ENCODE measurements around the gene RER1. TPM values are rescaled to one million over a fixed set of nuclear protein-coding genes. Genes with fewer than 3 reads are reported as not detected.
"Not testable (repeated sequence)": the region's sequence is repeated elsewhere in the genome, so short reads cannot be mapped to it uniquely, and the experiment has no call there.

RER1 gene
- polyA plus RNA-seq, 1 donor from 2014 or later = 58.7 TPM

DNA sequence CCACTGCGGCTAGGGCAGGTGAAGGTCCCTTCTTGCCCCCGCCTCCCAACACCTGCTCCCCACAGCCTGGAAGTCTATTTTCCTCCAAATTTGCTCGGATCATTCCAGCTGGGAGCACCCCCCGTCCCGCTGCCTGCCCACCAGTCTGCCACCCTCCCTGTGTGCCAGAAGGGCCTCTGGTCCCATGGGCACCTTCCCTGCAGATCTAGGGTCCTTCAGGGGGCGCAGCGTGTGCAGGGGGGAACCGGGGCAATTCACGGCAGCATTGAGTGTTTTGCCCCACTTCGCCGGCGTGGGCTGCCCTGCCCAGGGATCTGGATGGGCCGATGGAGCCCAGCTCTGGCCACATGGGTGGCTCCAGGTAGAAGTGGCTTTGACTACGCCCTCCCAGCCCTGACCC, 47.0 kb downstream of the RER1 start:
- no peak overlapping the region for H2AFZ ChIP-seq (ENCODE audit: low read depth, low read length)
- no peak overlapping the region for H3K27ac ChIP-seq (ENCODE audit: low read length)
- H3K9me2 ChIP-seq (ENCODE audit: insufficient read depth, low read length) = no peaks in the 10 kb centered on the region
- H3K79me2 ChIP-seq (replicated peaks; ENCODE audit: insufficient read depth, low read length) = no peaks in the 10 kb centered on the region
- no peaks in the 10 kb centered on the region for H3F3A ChIP-seq (ENCODE audit: insufficient read depth, low read length, poor library complexity, severe bottlenecking)
- no peak overlapping the region for H3K9ac ChIP-seq (ENCODE audit: low read length)
- no peaks in the 10 kb centered on the region for H4K20me1 ChIP-seq (ENCODE audit: insufficient read depth)
- H3K4me3 ChIP-seq (ENCODE audit: low read length) = no peak overlapping the region
- H3K9me3 ChIP-seq (ENCODE audit: low read length) = no peaks in the 10 kb centered on the region
- H3K36me3 ChIP-seq (ENCODE audit: insufficient read depth, low read length) = no peaks in the 10 kb centered on the region
- TF ChIP-seq EZH2 (IDR thresholded peaks at IDR 0.05; ENCODE audit: borderline replicate concordance, insufficient read depth, low read length, poor library complexity, severe bottlenecking) (no peak), TAF1 (IDR thresholded peaks at IDR 0.05; ENCODE audit: low read depth) (no peak), MXI1 (conservative IDR thresholded peaks at IDR 0.05; ENCODE audit: poor library complexity, severe bottlenecking) (no peak), RAD21 (conservative IDR thresholded peaks at IDR 0.05) (no peak), POLR2AphosphoS5 (IDR thresholded peaks at IDR 0.05) (no peak), EP300 (conservative IDR thresholded peaks at IDR 0.05; ENCODE audit: poor library complexity, severe bottlenecking) (no peak), SMC3 (conservative IDR thresholded peaks at IDR 0.05; ENCODE audit: poor library complexity) (no peak)
- TF ChIP-seq, protein P1, sequence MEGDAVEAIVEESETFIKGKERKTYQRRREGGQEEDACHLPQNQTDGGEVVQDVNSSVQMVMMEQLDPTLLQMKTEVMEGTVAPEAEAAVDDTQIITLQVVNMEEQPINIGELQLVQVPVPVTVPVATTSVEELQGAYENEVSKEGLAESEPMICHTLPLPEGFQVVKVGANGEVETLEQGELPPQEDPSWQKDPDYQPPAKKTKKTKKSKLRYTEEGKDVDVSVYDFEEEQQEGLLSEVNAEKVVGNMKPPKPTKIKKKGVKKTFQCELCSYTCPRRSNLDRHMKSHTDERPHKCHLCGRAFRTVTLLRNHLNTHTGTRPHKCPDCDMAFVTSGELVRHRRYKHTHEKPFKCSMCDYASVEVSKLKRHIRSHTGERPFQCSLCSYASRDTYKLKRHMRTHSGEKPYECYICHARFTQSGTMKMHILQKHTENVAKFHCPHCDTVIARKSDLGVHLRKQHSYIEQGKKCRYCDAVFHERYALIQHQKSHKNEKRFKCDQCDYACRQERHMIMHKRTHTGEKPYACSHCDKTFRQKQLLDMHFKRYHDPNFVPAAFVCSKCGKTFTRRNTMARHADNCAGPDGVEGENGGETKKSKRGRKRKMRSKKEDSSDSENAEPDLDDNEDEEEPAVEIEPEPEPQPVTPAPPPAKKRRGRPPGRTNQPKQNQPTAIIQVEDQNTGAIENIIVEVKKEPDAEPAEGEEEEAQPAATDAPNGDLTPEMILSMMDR (IDR thresholded peaks at IDR 0.05; ENCODE audit: poor library complexity, severe bottlenecking) = no peak
- TF ChIP-seq, protein P2, sequence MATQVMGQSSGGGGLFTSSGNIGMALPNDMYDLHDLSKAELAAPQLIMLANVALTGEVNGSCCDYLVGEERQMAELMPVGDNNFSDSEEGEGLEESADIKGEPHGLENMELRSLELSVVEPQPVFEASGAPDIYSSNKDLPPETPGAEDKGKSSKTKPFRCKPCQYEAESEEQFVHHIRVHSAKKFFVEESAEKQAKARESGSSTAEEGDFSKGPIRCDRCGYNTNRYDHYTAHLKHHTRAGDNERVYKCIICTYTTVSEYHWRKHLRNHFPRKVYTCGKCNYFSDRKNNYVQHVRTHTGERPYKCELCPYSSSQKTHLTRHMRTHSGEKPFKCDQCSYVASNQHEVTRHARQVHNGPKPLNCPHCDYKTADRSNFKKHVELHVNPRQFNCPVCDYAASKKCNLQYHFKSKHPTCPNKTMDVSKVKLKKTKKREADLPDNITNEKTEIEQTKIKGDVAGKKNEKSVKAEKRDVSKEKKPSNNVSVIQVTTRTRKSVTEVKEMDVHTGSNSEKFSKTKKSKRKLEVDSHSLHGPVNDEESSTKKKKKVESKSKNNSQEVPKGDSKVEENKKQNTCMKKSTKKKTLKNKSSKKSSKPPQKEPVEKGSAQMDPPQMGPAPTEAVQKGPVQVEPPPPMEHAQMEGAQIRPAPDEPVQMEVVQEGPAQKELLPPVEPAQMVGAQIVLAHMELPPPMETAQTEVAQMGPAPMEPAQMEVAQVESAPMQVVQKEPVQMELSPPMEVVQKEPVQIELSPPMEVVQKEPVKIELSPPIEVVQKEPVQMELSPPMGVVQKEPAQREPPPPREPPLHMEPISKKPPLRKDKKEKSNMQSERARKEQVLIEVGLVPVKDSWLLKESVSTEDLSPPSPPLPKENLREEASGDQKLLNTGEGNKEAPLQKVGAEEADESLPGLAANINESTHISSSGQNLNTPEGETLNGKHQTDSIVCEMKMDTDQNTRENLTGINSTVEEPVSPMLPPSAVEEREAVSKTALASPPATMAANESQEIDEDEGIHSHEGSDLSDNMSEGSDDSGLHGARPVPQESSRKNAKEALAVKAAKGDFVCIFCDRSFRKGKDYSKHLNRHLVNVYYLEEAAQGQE (IDR thresholded peaks at IDR 0.05; ENCODE audit: borderline replicate concordance) = no peak
- H3K4me2 ChIP-seq (ENCODE audit: low read length) = no peak overlapping the region
- no peaks in the 10 kb centered on the region for H3K27me3 ChIP-seq (ENCODE audit: insufficient read depth, low read depth, low read length)

DNA sequence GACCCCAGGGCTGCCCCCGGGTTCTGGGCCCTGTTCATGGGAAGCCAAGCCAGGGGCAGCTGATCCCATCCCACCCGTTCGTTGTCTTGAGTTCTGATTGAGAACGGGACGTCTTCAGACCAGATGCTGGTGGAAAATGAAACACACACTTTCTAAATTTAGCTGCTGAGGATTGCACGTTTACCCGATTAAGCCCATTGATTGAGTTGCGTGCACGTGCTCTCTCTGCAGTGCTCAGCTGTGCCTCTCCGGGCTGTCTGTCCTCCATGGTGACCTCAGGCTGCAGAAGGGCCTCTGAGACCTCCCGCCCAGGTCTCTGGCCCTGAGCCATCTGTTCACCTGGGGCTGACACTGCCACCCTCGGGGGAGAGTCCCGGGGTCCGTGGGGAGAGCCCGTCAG, 47.7 kb downstream of the RER1 start:
- Histone ChIP-seq H4K20me1 (ENCODE audit: insufficient read depth) (no peaks in the 10 kb centered on the region), H3K9ac (ENCODE audit: low read length) (no peak overlapping the region), H3K9me2 (ENCODE audit: insufficient read depth, low read length) (no peaks in the 10 kb centered on the region), H3K36me3 (ENCODE audit: insufficient read depth, low read length) (no peaks in the 10 kb centered on the region), H3K9me3 (ENCODE audit: low read length) (no peaks in the 10 kb centered on the region), H3K27me3 (ENCODE audit: insufficient read depth, low read depth, low read length) (no peaks in the 10 kb centered on the region), H3K79me2 (replicated peaks; ENCODE audit: insufficient read depth, low read length) (no peaks in the 10 kb centered on the region), H3F3A (ENCODE audit: insufficient read depth, low read length, poor library complexity, severe bottlenecking) (no peaks in the 10 kb centered on the region), H3K4me2 (ENCODE audit: low read length) (no peak overlapping the region), H3K27ac (ENCODE audit: low read length) (no peak overlapping the region), H3K4me3 (ENCODE audit: low read length) (no peak overlapping the region), H2AFZ (ENCODE audit: low read depth, low read length) (no peak overlapping the region)
- no peak for TF ChIP-seq MXI1 (conservative IDR thresholded peaks at IDR 0.05; ENCODE audit: poor library complexity, severe bottlenecking)

DNA sequence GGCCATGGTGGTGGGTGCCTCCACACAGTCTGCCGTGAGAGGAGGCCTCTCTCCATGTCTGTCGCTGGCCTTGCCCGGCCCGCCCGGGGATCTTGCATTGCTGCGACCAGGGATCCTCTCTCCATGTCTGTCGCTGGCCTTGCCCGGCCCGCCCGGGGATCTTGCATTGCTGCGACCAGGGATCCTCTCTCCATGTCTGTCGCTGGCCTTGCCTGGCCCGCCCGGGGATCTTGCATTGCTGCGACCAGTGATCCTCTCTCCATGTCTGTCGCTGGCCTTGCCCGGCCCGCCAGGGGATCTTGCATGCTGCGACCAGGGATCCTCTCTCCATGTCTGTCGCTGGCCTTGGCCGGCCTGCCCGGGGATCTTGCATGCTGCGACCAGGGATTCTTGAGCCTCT, 48.7 kb downstream of the RER1 start:
- H2AFZ ChIP-seq (ENCODE audit: low read depth, low read length); H3K4me2 ChIP-seq (ENCODE audit: low read length); H3K27me3 ChIP-seq (ENCODE audit: insufficient read depth, low read depth, low read length); H3K27ac ChIP-seq (ENCODE audit: low read length); H3K9me2 ChIP-seq (ENCODE audit: insufficient read depth, low read length); H3K36me3 ChIP-seq (ENCODE audit: insufficient read depth, low read length); H3F3A ChIP-seq (ENCODE audit: insufficient read depth, low read length, poor library complexity, severe bottlenecking); H3K4me3 ChIP-seq (ENCODE audit: low read length); H3K9me3 ChIP-seq (ENCODE audit: low read length); H3K79me2 ChIP-seq (replicated peaks; ENCODE audit: insufficient read depth, low read length); H3K9ac ChIP-seq (ENCODE audit: low read length); H4K20me1 ChIP-seq (ENCODE audit: insufficient read depth): not testable (repeated sequence)
